DOHH2 (cell line): ENCODE data around the gene FUT2.

Experiments
- H3F3A ChIP-seq: fragments of 200-600 bp; sonication (generic), shearing (Covaris generic); 2 replicates; pipeline ENCODE4 v1.6.0; 2016; ENCODE audit warnings: antibody characterized with exemption, mild to moderate bottlenecking; ENCODE audit not compliant: control insufficient read depth, insufficient read depth
- H3K27ac ChIP-seq: fragments of 200-600 bp; sonication (generic); 2 replicates; pipeline ENCODE4 v1.5.1; 2014; ENCODE audit warnings: low read depth, mild to moderate bottlenecking, low read length, moderate library complexity
- H3K27me3 ChIP-seq: fragments of 200-600 bp; sonication (generic); 2 replicates; pipeline ENCODE4 v1.6.1; 2014; ENCODE audit warnings: mild to moderate bottlenecking, low read length, mixed read lengths; ENCODE audit not compliant: control insufficient read depth
- H3K36me3 ChIP-seq: fragments of 200-600 bp; sonication (generic); 2 replicates; pipeline ENCODE4 v1.6.1; 2014; ENCODE audit warnings: mild to moderate bottlenecking, low read length, moderate library complexity, mixed read lengths; ENCODE audit not compliant: control insufficient read depth
- H3K4me1 ChIP-seq: fragments of 200-600 bp; sonication (generic); 2 replicates; pipeline ENCODE4 v1.6.1; 2014; ENCODE audit warnings: mild to moderate bottlenecking, low read length, mixed read lengths; ENCODE audit not compliant: control insufficient read depth
- H3K4me2 ChIP-seq: fragments of 200-600 bp; sonication (generic); 2 replicates; pipeline ENCODE4 v1.6.0; 2014; ENCODE audit warnings: mild to moderate bottlenecking, low read length, moderate library complexity
- H3K4me3 ChIP-seq: fragments of 200-600 bp; sonication (generic); 2 replicates; pipeline ENCODE4 v1.5.1; 2014; ENCODE audit warnings: mild to moderate bottlenecking, low read length, mixed read lengths
- H3K79me2 ChIP-seq: fragments of 200-600 bp; sonication (generic); 2 replicates; pipeline ENCODE4 v1.6.1; 2014; ENCODE audit warnings: mild to moderate bottlenecking, low read length, mixed read lengths; ENCODE audit not compliant: control insufficient read depth
- H3K9me2 ChIP-seq: fragments of 200-600 bp; sonication (generic); replicated peaks from 2 replicates; pipeline ENCODE4 v1.6.1; 2014; ENCODE audit warnings: mild to moderate bottlenecking, low read length, mixed read lengths; ENCODE audit not compliant: control insufficient read depth
- H3K9me3 ChIP-seq: fragments of 200-600 bp; sonication (generic); 2 replicates; pipeline ENCODE4 v1.6.1; 2014; ENCODE audit warnings: antibody characterized with exemption, low read length, mixed read lengths; ENCODE audit not compliant: control insufficient read depth, insufficient read depth
- H4K20me1 ChIP-seq: fragments of 200-600 bp; sonication (generic); 2 replicates; pipeline ENCODE4 v1.6.0; 2014; ENCODE audit warnings: low read depth, mild to moderate bottlenecking, antibody characterized with exemption, low read length, moderate library complexity; ENCODE audit not compliant: control insufficient read depth, insufficient read depth
- EZH2phosphoT487 ChIP-seq: fragments of 200-600 bp; sonication (generic); IDR thresholded peaks from 2 replicates; pipeline ENCODE4 v1.6.1; 2017; ENCODE audit warnings: borderline replicate concordance, mild to moderate bottlenecking, antibody characterized with exemption, low read length, moderate library complexity, mixed read lengths
- TF ChIP-seq, protein P1 (sequence below): fragments of 200-600 bp; sonication (generic); IDR thresholded peaks from one replicate; pipeline ENCODE4 v1.5.1; 2014; ENCODE audit warnings: antibody characterized with exemption, mild to moderate bottlenecking, low read depth, low read length; ENCODE audit not compliant: poor library complexity, severe bottlenecking

The FUT2 gene

GRCh38 chr19:48746738-48747575, 51.2 kb downstream of the FUT2 start, which contains the start of gene IZUMO1:
TSS of gene IZUMO1 (minus strand) at chr19:48746909. CDS start at chr19:48745859, 1,050 bp downstream.
- no peaks in the 10 kb centered on the region for H3K9me2 ChIP-seq
- H3F3A ChIP-seq = no peaks in the 10 kb centered on the region
- H3K4me2 ChIP-seq = no peak within 1 kb of the TSS
- H4K20me1 ChIP-seq = no peaks in the 10 kb centered on the region
- no peaks in the 10 kb centered on the region for H3K79me2 ChIP-seq
- no peaks in the 10 kb centered on the region for H3K9me3 ChIP-seq
- peaks cover under 1% of the 10 kb centered on the region; the same call in 1 of the 2 replicates for H3K27me3 ChIP-seq
- H3K27ac ChIP-seq = no peak within 1 kb of the TSS
- peaks cover 10% of the 10 kb centered on the region for H3K4me1 ChIP-seq
- TF ChIP-seq EZH2phosphoT487 = no peak
- TF ChIP-seq, protein P1, sequence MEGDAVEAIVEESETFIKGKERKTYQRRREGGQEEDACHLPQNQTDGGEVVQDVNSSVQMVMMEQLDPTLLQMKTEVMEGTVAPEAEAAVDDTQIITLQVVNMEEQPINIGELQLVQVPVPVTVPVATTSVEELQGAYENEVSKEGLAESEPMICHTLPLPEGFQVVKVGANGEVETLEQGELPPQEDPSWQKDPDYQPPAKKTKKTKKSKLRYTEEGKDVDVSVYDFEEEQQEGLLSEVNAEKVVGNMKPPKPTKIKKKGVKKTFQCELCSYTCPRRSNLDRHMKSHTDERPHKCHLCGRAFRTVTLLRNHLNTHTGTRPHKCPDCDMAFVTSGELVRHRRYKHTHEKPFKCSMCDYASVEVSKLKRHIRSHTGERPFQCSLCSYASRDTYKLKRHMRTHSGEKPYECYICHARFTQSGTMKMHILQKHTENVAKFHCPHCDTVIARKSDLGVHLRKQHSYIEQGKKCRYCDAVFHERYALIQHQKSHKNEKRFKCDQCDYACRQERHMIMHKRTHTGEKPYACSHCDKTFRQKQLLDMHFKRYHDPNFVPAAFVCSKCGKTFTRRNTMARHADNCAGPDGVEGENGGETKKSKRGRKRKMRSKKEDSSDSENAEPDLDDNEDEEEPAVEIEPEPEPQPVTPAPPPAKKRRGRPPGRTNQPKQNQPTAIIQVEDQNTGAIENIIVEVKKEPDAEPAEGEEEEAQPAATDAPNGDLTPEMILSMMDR = no peak
- no peak within 1 kb of the TSS for H3K4me3 ChIP-seq
- H3K36me3 ChIP-seq = no peaks in the 10 kb centered on the region

DNA sequence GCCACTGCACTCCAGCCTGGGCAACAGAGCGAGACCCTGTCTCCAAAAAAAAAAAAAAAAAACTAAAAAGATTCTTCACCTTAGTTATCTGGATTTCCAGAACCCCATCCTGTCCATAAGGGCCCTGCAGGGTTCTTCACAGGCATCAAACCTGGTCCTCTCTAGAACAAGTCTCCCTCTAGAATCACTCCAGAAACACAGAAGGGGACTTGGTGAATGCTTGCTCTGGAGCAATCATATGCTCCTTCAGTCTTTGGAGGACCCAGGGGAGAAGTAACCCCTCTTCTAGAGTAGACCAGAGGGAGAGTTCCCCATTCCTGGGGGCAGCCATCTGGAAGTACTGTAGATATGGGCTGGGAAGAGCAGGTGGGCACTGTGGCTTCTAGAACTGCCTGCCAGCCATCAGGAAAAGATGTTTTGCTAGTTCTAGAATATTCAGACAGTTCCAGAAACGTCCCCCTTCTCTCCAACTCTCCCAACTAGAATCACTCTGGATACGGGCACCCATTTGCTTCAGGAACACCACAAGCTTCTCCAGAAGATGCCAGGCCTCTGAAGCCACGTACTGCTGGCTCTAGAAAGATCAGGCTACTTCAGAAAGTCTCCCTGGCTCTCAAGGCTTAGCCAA, 53.9 kb downstream of the FUT2 start:
- TF ChIP-seq, protein P1 = no peak
- TF ChIP-seq EZH2phosphoT487 = no peak
- no peaks in the 10 kb centered on the region for H3K36me3 ChIP-seq
- no peaks in the 10 kb centered on the region for H3K79me2 ChIP-seq
- H3K27me3 ChIP-seq = peaks cover 11% of the 10 kb centered on the region
- H3K4me3 ChIP-seq = no peak overlapping the region
- no peaks in the 10 kb centered on the region for H3K9me2 ChIP-seq
- no peak overlapping the region for H3K4me2 ChIP-seq
- H3F3A ChIP-seq = 0 out of 2 replicates have a peak, but pooled peaks cover 2% of the 10 kb centered on the region
- no peak overlapping the region for H3K27ac ChIP-seq
- H3K9me3 ChIP-seq = no peaks in the 10 kb centered on the region
- no peaks in the 10 kb centered on the region for H4K20me1 ChIP-seq
- H3K4me1 ChIP-seq = peaks cover 25% of the 10 kb centered on the region

DNA sequence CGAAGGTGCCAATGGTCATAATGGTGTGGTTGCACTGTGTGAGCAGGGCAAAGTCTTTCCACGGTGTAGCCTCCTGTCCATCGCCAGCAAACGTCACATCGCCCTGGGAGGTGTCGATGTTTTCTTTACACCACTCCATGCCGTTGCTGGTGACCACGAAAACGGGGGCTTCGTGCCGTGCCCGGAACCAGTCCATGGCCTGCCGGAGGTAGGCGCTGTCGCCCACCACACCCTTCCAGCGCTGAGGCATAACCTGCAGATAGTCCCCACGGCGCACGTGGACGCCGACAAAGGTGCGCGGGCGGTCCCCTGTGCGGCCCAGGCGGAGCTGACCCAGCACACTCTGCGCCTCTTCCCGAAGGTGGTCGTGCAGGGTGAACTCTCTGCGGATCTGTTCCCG, 54.6 kb downstream of the FUT2 start:
- Histone ChIP-seq H3K4me2 (no peak overlapping the region), H3K4me3 (no peak overlapping the region), H3K36me3 (no peaks in the 10 kb centered on the region), H3K27me3 (peaks cover 12% of the 10 kb centered on the region), H3K4me1 (peaks cover 25% of the 10 kb centered on the region), H3K79me2 (no peaks in the 10 kb centered on the region), H4K20me1 (no peaks in the 10 kb centered on the region), H3F3A (0 out of 2 replicates have a peak, but pooled peaks cover 2% of the 10 kb centered on the region), H3K9me3 (no peaks in the 10 kb centered on the region), H3K9me2 (no peaks in the 10 kb centered on the region), H3K27ac (no peak overlapping the region)
- TF ChIP-seq, protein P1 = no peak
- no peak for TF ChIP-seq EZH2phosphoT487
